NCI-H510A (cell line): ENCODE measurements around the gene NPL.

Source experiments
- DNase-seq: peaks from one replicate; lab custom pipeline; 2025; lab: John Stamatoyannopoulos, UW

Gene NPL, protein sequence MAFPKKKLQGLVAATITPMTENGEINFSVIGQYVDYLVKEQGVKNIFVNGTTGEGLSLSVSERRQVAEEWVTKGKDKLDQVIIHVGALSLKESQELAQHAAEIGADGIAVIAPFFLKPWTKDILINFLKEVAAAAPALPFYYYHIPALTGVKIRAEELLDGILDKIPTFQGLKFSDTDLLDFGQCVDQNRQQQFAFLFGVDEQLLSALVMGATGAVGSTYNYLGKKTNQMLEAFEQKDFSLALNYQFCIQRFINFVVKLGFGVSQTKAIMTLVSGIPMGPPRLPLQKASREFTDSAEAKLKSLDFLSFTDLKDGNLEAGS

DNA sequence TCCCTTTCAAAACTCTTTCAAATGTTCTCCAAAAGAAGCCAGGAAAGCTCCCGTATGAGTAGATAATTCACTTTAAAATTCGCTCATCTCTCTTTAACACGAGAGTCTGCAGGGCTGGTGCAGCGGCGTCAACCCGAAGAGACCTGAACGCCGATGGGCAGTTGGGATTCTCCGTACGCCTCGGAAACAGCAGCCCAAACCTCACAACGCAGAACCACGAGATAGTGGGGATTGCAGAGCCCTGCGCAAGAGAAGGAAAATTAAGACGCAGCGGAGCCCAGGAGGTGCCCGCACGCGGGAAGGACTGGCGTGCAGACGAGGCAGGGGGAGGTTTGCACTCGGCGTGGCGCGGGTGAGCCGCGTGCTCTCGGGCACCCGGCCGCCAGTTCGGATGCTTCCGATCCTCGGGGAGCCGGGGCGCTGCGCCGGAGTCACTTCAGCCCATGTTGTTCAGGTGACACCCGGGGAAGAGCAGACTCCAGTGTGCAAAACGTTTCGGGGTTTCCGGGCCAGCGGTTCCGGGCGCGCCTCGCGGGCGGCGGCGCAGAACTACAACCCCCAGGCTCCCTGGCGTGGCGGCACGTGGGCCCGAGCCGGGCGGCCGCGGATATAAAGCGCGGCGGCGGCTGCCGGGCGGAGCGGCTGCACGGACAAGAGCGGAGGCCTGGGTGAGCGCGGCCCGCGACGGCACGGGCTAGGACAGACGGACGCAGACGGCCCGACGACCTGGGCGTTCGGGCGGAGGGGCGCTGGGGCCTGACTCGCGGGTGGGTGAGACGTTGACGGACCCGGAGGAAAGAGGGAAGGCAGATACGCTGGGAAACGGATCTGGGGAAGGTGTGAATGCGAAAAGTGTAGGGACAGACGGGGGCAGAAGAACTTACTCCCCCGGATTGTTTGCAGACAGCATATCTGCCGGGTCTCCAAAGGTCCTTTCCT lies at the start of gene NPL:
TSS of gene NPL (plus strand) at position 636 of the 939 bp plus-strand sequence. CDS start 4,599 bp downstream, outside the sequence.
- DNase-seq = peak; percentile 55

DNA sequence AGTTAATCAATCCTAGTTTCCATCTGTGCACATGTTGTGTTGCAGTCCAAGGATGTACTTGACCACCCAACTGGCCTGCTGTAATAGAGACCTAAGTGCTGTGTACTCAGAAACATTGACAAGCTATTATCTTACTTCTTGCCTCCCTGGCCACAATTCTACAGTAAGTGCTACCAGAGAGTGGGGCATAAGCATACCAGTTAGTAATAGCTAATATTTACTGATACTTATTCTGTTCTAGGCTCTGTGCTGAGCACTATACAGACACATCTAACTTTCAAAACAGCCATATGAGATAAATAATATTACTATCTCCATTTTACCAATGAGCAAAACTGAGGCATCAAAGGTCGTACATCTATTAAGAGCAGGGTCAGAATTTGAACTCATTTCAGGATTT lies 49.5 kb upstream of the NPL start:
- DNase-seq = no peak

DNA sequence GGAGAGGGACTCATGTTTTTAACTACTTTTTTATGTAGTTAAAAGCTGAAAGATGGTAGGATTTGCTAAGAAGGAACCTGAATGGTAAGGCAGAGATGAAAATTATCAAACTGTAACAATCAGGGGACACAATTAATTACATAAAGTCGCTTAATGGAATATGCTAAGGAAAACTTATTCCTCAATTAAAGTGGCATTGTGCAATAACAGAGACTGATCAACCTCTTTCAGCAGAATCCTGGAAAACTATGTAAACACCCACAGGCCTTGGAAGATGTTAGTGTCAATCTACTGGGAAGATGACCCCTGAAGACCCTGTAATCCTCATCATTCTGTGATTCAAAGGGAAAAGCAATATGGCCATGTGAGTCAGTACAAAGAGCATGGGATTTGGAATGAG lies 46.8 kb upstream of the NPL start:
- DNase-seq = no peak

DNA sequence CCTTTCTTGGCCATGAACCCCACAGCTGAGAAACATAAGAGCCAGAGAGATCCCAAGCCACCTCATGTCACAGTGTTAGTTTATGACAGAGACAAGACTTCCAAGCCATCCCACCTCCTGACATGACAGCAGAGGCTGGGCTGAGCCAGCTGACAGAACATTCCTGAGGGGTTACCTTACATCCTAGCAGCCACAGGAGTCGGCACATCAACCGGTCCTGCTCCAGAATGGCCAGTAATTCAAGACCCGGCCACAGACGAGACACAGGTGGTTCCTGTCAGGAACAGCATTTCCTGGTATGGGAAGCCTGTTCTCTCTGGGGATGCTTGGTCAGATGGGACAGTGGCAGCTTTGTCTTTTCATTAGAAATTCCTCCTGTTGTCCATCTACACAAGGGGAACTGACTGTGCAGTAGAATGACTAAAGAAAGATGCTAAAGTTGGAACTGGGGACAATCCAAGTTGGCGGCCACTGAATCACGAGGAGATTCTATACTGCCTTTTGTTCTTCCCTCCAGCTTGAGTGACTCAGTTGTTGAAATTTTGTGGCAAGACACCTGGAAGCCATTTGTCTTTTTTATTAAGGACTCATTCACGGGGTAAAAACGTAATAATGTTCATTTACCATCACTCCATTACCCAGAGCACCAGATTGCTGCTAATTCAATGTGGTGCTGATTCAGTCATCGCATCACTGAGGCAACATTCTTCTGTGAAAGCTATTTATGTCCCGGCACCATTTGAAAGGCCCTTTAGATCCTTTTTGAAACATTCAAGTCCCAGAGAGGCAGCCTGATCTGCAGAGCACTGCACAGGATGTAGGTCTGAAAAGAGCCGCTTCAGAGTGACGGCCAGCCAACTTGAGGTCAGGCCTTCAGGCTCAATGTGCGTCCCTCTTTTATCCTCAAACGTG lies 37.2 kb upstream of the NPL start:
- DNase-seq = no peak

DNA sequence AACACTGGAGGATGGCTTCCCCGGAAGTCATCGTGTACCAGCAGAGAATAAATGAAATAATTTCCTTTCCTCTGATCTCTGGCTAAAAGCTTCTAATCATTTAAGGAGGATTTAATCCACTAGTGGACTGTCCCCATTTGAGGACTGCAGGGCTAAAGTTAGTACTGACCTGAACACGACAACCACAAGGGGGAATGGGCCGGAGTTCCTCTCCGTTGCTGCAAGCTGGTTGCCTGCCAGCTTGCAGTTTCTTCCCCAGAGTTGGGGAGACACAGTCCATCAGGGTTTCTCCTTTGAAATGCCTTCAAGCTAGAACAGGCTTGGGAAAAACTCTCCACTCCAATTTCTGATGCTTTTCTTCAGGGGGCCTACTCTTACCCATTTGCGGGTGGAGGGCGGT lies 35.5 kb upstream of the NPL start:
- DNase-seq = no peak

DNA sequence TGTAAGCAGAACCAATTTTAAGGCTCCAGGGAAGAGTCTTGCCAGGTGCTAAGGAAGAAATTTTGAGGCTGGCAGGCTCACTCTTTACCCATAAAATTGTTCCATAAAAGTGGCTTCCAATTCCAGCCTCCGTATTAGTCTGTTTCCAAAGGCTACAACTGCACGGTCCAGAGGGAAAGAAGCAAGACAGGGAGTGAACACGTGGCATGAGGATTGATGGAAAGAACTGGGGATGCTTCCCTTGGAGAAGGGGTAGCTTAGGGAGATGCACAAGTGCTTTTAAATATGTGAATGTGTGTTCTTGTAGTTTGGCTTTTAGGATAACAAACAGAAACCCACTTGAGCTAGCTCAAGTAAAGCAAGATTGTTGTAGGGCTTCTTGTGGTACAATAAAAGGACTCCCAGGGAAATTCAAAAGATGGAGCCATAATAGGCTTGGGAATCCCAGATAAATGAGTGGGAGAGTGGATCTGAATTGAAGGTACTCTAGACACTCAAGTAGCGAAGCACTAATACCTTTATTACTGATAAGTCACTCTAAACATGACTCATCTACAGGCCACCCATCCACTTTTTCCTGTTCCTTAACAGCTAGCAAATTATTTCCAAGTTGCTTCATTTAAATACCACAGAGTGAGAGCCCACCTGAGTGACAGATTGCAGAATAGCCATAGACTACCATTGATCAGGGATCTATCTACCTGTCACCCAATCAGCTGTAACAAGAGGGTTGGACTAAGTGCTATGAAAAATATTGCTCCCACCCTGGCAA lies 34.8 kb upstream of the NPL start:
- DNase-seq = no peak

DNA sequence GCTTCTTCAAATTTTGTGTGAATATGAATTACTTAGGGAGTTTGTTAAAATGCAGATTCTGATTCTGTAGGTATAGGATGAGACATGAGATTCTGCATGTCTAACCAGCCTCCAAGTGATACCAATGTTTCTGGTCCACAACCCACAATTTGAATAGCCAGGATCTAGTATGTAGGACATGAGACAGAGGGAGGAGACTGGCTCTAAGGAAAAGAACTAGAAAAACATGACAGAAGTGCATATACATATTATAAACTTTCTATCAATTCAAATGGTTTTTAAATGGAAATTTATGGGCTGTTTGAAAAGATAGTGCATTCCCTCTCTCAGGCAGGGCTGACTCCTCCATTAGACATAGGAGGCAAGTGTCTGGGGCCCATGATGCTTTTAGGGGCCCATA lies 33.9 kb upstream of the NPL start:
- DNase-seq = no peak

DNA sequence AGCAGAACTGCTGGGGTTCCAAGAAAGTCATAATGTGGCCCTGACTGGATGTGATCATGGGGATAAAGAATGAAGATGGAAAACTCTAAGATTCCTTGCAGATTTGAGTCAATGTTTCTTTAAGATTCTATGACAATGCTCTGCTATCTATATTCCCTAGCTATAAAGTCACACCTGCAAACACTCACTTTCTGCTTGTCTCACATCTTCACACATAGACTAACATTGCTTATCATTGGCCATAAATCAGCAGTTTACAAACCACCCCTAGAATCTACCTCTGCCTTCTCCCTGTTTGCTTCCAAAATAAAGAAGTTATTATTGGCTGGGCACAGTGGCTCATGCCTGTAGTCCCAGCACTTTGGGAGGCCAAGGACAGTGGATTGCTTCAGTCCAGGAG lies 33.1 kb upstream of the NPL start:
- DNase-seq = no peak

DNA sequence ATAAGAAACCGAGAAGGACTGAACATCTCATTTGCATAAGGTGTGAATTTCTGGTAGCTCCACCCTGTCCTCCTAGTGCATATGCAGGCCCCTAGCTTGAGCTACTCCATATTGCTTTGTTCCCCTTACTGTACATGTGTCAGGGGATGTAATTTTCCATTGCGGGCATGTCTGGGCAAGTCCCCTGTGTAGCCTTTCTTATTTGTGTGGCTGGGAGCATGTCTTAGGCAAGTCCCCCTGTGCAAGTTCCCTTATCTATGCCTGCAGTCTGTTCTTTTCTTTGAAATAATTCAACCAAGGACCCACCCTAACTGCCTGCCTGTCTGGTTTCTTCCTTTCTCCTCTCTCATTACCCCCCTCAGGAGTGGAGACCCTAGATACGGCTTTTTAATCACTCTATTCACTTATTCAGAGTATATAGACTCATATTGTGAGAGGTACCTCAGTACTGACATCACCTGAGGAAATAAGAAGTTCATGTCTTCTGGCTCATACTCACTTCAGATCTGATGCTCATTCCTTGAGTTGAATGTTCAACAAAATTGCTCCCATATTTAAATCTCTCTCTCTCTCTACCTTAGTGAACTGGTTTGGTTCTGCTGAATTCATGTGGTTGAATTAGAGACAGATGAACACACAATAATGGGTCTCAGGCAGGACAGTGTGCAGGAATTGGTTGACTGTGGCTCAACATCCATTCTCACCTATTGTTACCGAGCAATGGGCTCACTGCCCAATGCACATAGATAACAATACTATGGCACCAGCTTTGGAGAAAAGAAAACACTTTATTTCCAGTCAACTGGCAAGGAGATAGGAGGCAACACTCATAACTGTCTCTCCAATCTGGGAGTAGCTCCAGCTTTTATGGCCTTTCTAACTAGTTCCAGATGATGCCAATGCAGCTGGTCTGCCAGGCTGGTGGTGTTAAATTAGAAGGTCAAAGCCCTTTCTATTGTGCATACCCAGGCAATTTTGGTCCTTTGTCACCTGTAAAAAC lies 27.9 kb upstream of the NPL start:
- no peak for DNase-seq

DNA sequence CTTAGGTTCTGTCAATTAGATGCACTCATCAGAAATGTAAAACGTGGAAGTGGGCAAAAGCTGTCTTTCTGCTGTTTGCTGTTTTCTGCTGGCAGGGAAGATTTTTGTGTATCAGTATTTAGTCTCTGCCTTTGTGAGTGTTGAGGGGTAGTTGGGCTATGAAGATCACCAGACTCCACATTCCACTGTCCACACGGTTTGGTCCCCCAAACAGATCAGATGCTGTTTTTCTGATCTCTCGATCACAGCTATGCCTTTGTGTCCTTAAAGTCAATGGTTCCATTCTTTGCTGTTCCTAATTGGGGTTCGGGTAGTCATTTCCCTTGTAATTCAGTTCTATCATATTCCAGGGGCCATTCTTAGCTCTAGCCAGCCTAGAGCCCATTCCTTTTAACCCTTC lies 27.0 kb upstream of the NPL start:
- DNase-seq = no peak

DNA sequence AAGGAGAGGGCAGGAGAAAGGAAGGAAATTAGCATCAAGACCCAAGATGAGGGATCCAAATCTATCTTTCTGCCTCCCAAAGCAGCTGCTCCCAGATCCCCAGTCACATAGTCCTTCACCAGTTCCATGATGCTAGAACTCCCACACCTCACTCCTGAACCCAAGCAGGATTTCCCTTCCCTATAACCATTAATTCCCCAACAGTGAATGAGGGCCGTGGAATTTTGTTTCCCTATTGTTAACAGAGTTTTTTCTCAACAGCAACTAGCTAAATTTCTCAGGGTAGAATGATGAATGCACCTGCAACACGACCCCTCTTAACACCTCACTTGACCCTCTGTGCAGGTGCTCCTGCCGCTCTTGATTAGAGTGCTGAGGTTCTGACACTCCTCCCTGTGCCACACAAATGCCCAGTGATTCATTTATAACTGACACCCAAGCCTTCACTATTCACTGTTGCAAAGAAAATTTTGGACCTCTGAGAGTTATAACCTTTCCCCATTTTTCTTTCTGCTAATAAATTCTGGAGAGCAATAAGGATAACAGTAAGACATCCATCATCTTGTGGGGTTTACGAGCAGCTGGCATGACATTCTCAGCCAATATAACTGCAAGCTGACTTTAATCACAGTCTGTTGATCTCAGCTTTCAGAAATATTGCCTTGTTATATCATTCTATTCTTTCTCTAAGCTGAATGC lies 25.4 kb upstream of the NPL start:
- DNase-seq = no peak

DNA sequence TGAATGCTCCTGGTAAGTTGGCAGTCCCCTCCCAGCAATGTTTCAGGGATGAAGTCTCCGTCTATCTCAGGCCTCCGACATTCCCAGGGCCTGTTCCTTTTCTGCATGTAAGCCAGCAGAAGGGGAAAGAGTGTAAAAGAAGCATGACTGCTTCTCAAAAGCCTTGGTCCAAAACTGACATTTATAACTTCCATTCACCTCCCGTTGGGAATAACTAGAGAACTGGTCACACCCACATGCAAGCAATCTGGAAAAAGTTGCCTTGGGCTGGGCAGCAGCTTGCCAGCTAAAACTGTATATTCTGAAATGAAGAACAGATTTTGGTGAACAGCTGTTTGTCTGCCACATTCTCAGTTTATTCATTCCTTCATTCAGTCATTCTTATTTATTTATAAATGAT lies 24.2 kb upstream of the NPL start:
- DNase-seq = no peak

DNA sequence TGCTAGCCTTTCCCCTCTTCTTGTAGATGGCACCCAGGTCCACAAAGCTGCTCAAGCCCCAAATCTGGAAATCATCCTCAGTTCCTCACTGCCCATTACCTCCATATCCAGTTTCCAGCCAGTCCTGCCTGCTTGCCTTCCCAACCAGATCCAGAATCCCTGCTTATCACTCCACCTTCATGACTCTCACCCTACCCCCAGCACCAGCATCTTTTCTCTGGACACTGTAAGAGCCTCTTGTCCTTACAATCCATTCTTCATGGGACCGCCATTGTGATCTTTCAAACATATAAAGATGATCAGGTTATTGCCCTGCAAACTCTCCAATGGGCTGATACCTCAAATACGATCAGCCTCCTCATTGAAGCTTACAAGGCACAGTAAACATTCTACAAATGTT lies 23.5 kb upstream of the NPL start:
- no peak for DNase-seq

DNA sequence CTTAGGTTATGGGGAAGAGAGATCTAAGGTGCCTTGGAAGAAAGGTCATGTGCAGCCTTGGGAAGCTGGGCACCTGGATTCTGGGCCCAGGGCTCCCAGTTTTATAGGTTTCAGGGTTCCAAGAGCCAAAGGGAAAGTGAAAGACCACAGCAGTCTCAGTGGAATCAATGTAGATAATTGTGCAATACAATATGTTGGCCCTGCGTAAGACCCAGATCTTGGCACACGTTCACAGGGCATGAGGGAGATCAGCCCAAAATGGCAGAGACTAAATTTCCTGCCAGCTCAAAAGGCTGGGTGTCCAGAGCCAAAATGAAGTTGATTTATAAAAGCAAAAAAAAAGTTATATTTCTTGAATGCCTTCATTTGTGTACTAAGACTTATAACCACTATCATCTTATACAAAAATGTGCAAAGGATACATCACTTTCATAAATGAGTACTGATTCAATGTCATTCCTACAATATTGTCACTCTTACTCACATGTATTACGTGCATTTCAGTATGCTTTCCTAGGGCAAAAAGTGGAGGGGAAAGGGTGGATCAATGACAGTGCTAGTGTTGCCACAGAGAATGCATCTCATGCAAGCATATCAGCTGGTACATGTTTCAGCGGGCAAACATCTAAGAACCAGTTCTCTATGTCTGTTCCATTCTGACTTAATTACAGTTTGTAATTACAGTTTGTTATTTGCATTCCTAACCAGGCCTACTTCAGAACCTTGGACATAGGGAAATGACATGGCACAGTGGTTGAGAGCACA lies 22.5 kb upstream of the NPL start:
- no peak for DNase-seq

DNA sequence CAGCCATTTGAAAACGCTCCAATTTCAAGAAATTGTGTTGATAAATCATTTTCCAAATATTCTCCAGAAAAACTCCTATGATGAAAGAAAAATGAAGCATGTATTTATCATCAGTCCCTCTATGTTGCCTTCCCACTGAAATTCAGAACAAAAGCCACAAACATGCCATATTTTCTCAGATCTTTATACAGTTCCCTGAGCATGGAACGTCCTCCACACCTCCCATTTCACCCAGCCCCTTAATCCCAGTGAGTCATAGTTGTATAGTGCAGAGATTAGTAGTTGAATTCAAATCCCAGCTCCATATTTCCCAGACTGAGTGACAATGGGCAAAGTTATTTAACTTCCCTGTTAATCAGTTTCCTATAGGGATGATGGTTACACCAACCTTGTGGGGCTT lies 20.6 kb upstream of the NPL start:
- no peak for DNase-seq

DNA sequence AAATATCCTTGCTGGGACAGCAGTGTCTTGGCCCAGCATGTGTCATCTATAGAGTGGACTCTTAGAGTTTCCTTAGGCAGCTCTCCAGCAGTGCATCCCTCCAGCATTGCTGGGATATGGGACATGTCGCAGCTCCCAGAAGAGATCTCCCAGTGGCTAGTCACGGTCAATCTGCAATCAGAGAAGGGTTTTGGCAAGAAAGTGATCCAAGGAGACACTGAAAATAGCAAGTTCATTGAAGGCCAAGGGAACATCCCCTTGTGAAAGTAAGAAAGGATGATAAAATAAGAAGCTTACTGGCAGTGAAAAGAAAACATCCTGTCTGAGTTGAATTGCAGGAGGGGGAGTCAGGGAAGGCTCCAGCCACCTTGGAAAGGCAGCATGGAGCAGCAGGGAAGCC lies 19.3 kb upstream of the NPL start:
- no peak for DNase-seq

DNA sequence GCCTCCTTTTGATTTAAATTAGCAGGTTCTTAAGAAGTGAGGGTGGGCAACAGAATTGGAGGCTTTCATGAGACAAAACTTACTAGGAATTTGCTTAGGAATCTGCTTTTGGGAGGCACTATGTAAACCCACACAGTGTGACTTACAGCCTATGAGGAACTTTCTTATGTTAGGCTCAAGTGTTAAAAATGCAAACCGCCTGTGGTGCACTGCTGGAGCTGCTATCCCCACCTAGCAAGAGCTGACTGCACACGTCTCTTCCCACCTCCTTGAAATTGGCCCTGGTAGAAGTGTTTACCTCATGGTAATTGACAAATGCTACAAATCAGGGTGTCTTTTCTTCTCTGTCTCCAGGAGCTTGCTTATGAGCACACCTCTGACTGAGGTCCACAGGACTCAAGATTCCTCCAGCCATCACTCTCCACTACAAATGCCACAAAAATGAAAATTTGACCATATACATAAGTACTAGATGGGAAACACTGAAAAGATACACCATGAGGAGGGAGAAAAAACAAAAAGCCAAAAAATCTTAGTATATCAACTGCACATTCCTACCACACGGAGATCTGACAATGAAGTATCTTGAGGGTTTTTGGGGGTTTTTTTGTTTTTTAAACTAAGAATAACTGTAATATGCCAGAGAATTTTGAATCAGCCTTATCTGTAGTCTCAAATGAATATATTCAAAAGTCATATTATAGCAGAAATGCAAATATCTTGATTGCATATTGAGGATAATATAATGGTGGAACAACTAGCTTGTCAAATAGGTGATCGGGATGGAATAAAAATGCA lies 18.2 kb upstream of the NPL start:
- DNase-seq = no peak

DNA sequence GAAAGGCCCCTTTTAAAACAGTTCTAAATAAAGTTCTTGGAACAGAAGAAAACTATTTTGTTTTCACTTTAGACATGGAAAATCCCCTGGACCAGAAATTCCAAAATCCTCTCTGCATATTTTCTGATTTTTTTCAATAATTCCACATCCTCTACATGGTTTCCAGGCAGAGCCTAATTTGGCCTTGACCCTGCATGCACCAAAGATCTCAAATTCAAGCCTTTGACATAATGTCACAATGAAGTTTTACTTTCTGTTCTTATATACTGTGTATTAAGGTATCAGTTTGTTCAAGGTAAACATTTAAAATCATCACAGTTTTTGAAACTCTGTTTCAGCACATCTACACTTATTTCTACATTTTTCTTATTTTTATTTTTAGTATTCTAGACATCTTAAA lies 12.2 kb upstream of the NPL start:
- DNase-seq = no peak
